PC-9 (cell line): ENCODE results near the gene UHMK1.

ENCODE experiments used
- EZH2 ChIP-seq: fragments of 200-600 bp; sonication (generic); IDR thresholded peaks from 2 replicates; pipeline ENCODE4 v1.8.0; 2017; ENCODE audit warnings: antibody characterized with exemption, low read depth
- TF ChIP-seq, protein P1 (sequence below): fragments of 200-600 bp; sonication (generic); conservative IDR thresholded peaks from 2 replicates; pipeline ENCODE4 v1.6.1; 2017; ENCODE audit warnings: mixed run types, antibody characterized with exemption, mild to moderate bottlenecking, moderate library complexity

DNA sequence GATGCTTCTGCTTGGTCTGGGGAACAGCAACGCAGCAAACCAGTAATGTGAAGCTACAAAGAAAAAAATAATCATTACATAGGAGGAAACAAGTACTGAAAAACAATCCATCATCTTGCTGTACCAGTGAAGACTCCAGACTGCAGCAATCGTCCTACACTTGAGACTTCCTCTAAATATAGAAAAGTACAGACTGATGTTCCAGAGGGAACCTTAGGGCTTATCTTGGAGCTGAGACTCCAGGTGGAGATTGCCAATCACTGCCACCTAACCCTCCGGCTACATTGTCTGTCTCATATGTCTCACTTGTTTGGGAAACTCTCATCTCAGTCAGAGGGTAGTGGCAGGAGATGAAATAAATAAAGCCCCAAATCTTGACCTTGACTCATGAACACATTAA is 9.4 kb upstream of the UHMK1 start:
- TF ChIP-seq EZH2: no peak
- TF ChIP-seq, protein P1, sequence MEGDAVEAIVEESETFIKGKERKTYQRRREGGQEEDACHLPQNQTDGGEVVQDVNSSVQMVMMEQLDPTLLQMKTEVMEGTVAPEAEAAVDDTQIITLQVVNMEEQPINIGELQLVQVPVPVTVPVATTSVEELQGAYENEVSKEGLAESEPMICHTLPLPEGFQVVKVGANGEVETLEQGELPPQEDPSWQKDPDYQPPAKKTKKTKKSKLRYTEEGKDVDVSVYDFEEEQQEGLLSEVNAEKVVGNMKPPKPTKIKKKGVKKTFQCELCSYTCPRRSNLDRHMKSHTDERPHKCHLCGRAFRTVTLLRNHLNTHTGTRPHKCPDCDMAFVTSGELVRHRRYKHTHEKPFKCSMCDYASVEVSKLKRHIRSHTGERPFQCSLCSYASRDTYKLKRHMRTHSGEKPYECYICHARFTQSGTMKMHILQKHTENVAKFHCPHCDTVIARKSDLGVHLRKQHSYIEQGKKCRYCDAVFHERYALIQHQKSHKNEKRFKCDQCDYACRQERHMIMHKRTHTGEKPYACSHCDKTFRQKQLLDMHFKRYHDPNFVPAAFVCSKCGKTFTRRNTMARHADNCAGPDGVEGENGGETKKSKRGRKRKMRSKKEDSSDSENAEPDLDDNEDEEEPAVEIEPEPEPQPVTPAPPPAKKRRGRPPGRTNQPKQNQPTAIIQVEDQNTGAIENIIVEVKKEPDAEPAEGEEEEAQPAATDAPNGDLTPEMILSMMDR: no peak
